HepG2 (cell line): ENCODE data around the gene WFDC1.

Experiments
- ATF5 ChIP-seq: sonication (generic); formaldehyde crosslinking; IDR thresholded peaks from 2 replicates; pipeline ENCODE4 v1.4.0; 2020; ENCODE audit warnings: mild to moderate bottlenecking, low read depth, missing genetic modification reagents
- CREB1 ChIP-seq, 2 experiments: fragments of 450-650 bp in 1 of 2; IDR thresholded peaks; 2 replicates each; pipeline ENCODE4 v1.6.1; 2016 to 2017; ENCODE audit warnings: control low read depth in 1 of 2, mild to moderate bottlenecking in 1 of 2, missing compliant biosample characterization in 1 of 2, missing genetic modification characterization in 1 of 2
- CTCF ChIP-seq: sonication (generic); formaldehyde crosslinking; IDR thresholded peaks from 2 replicates; pipeline ENCODE4 v1.5.0; 2020; ENCODE audit warnings: mild to moderate bottlenecking, missing genetic modification reagents, moderate library complexity
- HIVEP1 ChIP-seq: sonication (generic); formaldehyde crosslinking; IDR thresholded peaks from 2 replicates; pipeline ENCODE4 v1.4.0; 2020; ENCODE audit warnings: mild to moderate bottlenecking, missing genetic modification reagents
- KLF12 ChIP-seq: sonication (generic); formaldehyde crosslinking; IDR thresholded peaks from 2 replicates; pipeline ENCODE4 v1.4.0; 2020; ENCODE audit warnings: missing genetic modification reagents, borderline replicate concordance
- POLR2A ChIP-seq, 2 experiments: IDR thresholded peaks; 2 replicates each; pipeline ENCODE4 v1.6.1; 2011; ENCODE audit warnings: low read depth in 2 of 2, low read length in 2 of 2, mild to moderate bottlenecking in 1 of 2, moderate library complexity in 1 of 2; ENCODE audit not compliant: insufficient read depth in 1 of 2
- SRF ChIP-seq: IDR thresholded peaks from 2 replicates; pipeline ENCODE4 v1.6.1; 2011; ENCODE audit warnings: mild to moderate bottlenecking, low read depth, low read length, moderate library complexity
- SRY ChIP-seq: sonication (generic); formaldehyde crosslinking; IDR thresholded peaks from 2 replicates; pipeline ENCODE4 v1.8.0; 2022; ENCODE audit warnings: mild to moderate bottlenecking, missing genetic modification reagents
- U2AF1 ChIP-seq: fragments of 200-400 bp; formaldehyde crosslinking; optimal IDR thresholded peaks from 2 replicates; pipeline ENCODE3; 2017; ENCODE audit warnings: mild to moderate bottlenecking, low read depth, low read length
- ZC3H4 ChIP-seq: sonication (generic); formaldehyde crosslinking; IDR thresholded peaks from 2 replicates; pipeline ENCODE4 v1.4.0; 2020; ENCODE audit warnings: missing genetic modification reagents, borderline replicate concordance
- ZNF275 ChIP-seq: sonication (generic); formaldehyde crosslinking; IDR thresholded peaks from 2 replicates; pipeline ENCODE4 v1.8.0; 2022; ENCODE audit warnings: missing genetic modification reagents, mild to moderate bottlenecking, inconsistent platforms, borderline replicate concordance
- TF ChIP-seq, protein P1 (sequence below): sonication (generic); formaldehyde crosslinking; IDR thresholded peaks from 2 replicates; pipeline ENCODE4 v1.4.0; 2020; ENCODE audit warnings: mild to moderate bottlenecking, missing genetic modification reagents
- TF ChIP-seq, protein P2 (sequence below): sonication (generic); formaldehyde crosslinking; IDR thresholded peaks from 2 replicates; pipeline ENCODE4 v1.9.0; 2021; ENCODE audit warnings: missing genetic modification reagents, borderline replicate concordance

DNA sequence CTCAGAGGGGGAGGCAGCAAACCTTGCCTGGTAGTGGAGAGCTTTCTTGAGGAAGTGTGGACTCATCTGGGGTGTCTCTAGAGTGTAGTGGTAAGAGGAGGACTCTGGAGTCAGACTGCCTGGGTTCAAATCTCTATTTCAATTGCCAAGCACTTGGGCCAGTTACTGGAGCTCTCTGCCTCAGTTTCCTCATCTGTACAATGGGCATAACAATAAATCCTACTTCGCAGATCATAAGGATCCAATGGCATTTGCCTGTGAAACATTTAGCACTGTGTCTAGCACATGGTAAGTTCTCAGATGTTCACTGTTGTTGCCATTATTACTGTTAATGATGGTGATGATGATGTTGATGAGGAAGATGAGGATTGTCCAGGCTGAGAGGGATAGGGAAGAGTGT, 23.6 kb upstream of the WFDC1 start:
- TF ChIP-seq ZNF275 (CRISPR knock-in tag), result no peak
- no peak for TF ChIP-seq ZC3H4 (CRISPR knock-in tag)
- no peak for TF ChIP-seq ATF5
- TF ChIP-seq KLF12 (CRISPR knock-in tag), result no peak
- no peak for TF ChIP-seq SRY (CRISPR knock-in tag)
- TF ChIP-seq, protein P1, sequence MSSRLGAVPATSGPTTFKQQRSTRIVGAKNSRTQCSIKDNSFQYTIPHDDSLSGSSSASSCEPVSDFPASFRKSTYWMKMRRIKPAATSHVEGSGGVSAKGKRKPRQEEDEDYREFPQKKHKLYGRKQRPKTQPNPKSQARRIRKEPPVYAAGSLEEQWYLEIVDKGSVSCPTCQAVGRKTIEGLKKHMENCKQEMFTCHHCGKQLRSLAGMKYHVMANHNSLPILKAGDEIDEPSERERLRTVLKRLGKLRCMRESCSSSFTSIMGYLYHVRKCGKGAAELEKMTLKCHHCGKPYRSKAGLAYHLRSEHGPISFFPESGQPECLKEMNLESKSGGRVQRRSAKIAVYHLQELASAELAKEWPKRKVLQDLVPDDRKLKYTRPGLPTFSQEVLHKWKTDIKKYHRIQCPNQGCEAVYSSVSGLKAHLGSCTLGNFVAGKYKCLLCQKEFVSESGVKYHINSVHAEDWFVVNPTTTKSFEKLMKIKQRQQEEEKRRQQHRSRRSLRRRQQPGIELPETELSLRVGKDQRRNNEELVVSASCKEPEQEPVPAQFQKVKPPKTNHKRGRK (CRISPR knock-in tag), result no peak
- TF ChIP-seq SRF, result no peak
- no peak for TF ChIP-seq U2AF1
- no peak for TF ChIP-seq CTCF (CRISPR knock-in tag)
- TF ChIP-seq HIVEP1, result no peak
- no peak for TF ChIP-seq POLR2A (IDR thresholded peaks at IDR 0.05; ENCODE audit: insufficient read depth in 1 of 2, low read depth in 2 of 2, low read length in 2 of 2)
- no peak for TF ChIP-seq CREB1 (IDR thresholded peaks at IDR 0.05)
- TF ChIP-seq CREB1 (CRISPR knock-in tag; IDR thresholded peaks at IDR 0.05), result no peak
- TF ChIP-seq, protein P2, sequence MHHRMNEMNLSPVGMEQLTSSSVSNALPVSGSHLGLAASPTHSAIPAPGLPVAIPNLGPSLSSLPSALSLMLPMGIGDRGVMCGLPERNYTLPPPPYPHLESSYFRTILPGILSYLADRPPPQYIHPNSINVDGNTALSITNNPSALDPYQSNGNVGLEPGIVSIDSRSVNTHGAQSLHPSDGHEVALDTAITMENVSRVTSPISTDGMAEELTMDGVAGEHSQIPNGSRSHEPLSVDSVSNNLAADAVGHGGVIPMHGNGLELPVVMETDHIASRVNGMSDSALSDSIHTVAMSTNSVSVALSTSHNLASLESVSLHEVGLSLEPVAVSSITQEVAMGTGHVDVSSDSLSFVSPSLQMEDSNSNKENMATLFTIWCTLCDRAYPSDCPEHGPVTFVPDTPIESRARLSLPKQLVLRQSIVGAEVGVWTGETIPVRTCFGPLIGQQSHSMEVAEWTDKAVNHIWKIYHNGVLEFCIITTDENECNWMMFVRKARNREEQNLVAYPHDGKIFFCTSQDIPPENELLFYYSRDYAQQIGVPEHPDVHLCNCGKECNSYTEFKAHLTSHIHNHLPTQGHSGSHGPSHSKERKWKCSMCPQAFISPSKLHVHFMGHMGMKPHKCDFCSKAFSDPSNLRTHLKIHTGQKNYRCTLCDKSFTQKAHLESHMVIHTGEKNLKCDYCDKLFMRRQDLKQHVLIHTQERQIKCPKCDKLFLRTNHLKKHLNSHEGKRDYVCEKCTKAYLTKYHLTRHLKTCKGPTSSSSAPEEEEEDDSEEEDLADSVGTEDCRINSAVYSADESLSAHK, result no peak
